Fibroblast of peridontal ligament (primary cell): Measurements from ENCODE around the gene FAM236A.
"Not testable (repeated sequence)": the region's sequence is repeated elsewhere in the genome, so short reads cannot be mapped to it uniquely, and the experiment has no call there.

ENCODE experiments used
- DNase-seq: peaks from one replicate; pipeline ENCODE4 v3.0.0-alpha.2; 2010; ENCODE audit errors: extremely low read depth

The FAM236A gene

DNA sequence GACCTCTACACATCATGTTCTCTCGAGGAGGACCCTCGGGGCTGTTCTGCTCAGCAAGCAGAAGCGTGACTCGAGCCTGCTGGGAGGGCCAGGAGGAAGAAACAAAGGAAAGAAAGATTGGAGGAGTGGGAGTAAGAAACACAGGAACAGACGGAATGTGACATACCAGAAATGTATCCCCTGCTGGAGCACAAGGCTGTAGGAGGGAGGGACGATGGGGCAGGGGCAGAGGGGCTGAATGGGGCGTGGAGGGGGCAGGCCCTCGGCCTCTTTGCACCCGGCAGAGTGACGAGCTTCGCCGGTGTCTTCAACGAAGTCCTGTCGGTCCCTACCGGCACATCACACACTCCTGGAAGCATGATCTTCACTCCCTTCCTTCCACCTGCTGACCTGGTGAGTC lies at the start of gene FAM236A:
Gene FAM236A (plus strand): TSS at position 301 of the 400 bp plus-strand sequence. CDS start 57 bp downstream, at position 358.
- DNase-seq = not testable (repeated sequence)

DNA sequence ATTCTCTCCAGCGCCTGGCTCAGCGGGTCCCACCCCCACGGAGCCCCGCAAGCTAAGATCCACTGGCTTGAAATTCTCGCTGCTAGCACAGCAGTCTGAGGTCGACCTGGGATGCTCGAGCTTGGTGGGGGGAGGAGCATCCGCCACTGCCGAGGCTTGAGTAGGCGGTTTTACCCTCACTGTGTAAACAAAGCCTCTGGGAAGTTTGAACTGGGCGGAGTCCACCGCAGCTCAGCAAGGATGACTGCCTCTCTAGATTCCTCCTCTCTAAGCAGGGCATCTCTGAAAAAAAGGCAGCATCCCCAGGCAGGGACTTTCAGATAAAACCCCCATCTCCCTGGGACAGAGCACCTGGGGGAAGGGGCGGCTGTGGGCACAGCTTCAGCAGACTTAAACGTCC lies 48.3 kb upstream of the FAM236A start:
- DNase-seq = not testable (repeated sequence)

DNA sequence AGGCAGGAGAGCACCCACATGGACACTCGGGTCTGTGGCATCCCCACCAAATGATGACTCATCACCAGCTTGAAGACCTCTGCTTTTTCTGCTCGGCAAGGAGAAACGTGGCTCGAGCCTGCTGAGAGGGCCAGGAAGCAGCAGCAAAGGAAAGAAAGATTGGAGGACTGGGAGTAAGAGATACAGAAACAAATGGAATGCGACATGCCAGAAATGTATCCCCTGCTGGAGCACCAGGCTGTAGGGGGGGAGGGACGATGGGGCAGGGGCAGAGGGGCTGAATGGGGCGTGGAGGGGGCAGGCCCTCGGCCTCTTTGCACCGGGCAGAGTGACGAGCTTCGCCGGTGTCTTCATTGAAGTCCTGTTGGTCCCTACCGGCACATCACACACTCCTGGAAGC lies 25.7 kb upstream of the FAM236A start, which contains the start of gene FAM236C:
Gene FAM236C (plus strand): TSS at position 301 of the 400 bp plus-strand sequence. CDS start 100 bp downstream, outside the sequence.
- DNase-seq = not testable (repeated sequence)

DNA sequence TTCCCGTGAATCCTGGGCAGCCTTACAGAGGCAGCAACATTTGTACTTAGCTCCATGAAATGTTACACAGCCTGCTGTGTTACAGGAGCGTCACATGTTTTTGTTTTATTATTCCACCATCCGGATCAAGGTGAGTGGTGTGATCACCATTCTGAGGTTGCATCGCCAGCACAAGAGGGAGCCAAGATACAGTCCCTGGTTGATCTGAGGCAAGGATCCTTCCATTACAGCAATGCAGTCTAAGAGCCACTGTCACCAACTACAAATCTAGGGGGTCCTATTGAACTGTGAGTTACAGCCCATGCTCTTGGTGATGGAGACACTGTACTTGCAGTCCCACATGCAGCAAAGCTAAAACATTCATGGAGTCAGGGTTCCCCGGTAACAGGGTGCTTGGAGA lies 21.9 kb upstream of the FAM236A start:
- not testable (repeated sequence) for DNase-seq

DNA sequence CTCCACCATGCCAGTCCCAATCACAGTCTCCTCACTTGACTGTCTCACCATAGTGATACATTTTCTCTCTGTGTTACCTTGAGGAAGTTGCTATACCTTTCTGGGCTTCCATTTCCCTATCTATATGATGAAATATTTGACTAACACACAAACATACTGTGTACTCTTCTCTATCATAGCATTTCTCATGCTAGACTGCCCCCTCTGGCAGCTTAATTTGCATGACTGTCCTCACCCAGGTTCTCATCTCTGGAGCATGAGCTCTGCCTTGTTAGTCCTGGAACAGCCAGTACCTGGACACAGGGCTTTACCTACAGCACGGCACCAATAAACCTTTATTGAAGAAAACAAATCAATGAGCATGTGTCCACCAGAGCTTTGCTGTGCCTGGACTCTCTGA lies 5.7 kb upstream of the FAM236A start:
- not testable (repeated sequence) for DNase-seq

DNA sequence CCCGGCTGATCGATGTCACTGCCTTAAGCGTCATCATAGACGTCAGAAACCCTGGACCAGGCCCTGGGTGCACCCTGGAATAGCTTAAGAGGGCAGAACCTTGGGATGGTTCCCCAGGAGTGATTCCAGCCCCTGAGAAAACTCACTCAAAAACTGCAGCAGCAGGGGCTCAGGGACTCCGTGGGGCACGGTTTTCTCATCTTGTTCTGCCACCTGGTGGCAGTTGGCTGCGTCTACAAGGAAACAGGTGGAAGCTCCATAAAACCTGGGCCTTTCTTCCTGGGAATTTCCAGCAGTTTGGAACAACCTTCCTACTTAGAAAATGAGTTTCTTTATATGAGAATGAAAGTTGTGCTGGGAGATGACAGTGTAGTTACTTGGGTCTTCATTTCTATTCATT lies 1.6 kb upstream of the FAM236A start:
- not testable (repeated sequence) for DNase-seq

DNA sequence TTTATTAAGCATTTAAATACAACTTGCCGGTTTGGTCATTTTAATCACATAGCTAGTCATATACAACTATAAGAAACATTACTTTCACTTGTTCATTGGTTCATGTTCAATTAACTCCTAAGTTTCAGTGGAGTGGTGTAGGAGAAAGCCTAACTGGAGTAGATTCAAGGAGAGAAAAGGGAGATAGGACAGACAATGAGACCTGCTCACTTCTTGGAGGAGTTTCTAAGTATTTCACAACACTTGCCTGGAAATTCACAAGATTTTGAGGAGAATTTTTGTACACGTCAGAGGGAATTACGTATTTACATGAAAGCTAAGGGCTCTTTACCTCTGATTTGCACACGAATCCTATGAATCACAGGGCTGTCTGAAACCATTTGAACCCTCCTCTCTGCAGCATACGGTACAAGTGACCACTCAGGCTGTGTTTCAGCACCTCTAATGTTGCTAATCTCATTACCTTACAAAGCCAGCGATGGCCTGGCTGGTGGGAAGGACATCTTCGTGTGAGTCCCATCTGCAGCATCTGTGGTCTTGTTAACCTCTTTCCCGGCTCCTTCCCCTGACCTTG lies 1.0 kb upstream of the FAM236A start:
- not testable (repeated sequence) for DNase-seq

DNA sequence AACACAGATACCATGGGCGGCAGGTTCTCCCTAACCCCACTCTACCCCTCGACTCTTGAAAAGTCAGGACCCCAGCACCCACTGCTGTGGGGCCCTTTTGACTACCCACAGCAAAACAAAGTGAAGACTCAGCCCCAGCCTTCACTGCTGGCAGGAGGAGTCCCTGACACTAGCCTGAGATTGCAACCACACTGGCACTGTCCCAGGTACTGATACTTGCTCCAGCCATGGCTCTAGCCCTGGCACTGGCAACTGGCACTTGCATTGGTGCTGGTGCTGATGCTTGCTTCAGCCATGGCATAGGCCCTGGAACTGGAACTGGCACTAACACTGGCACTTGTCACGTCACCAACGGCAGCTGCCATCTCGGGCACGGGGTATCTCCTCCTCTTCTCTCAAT lies 4.3 kb downstream of the FAM236A start:
- DNase-seq = not testable (repeated sequence)

DNA sequence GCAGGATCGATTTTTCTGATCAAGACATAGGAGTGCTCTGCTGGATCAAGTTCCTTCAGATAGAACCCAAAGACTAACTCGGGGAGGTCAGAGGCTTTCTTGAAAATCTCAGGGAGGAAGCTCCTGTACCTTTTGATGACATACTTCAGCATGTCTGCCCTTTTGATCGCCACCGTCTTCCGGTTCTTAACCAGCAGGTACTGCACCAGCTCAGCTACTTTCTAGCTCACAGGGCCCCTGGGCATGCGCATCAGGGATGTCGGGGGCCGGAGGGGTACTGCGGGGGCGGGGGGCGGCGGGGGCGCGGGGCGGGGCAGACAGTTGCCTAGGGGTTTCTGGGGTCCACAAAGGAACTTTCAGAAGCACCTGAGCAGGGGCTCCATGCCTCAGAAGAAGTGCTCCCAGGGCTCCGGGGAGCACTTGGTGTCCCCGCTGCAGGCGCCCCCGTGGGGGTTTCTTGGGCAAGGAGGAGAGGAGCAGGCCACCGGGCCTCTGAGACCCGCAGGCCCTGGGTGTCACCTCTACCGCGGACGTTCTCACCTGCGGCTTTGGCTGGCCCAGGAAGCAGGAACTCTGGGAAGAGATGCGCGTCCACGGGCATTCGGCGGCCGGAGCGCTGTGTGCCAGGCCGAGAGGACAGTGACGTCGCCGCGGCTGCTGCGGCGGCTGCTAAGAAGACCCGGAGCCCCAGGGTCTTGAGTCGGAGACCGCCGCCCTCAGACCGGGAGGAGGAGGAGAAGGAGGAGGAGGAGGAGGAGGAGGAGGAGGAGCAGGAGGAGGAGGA lies 5.2 kb downstream of the FAM236A start:
- not testable (repeated sequence) for DNase-seq

DNA sequence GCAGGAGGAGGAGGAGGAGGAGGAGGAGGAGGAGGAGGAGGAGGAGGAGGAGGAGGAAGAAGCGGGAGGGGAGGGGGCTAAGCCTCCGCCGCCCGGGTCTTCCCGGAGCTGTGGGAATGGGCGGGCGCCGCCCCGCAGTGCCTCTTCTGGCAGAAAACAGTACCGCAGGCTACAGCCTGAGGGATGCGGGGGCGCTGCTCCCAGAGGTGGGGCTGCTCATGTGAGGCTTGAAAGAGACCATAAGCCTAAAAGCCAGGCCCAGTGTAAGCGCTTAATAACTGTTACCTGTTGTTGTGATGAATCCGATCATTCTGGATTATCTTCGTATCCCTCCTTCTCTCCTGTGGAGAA lies 5.8 kb downstream of the FAM236A start, which contains the start of gene DMRTC1:
Gene DMRTC1 (minus strand): TSS at position 19 of the 351 bp plus-strand sequence. CDS start 68,143 bp downstream, outside the sequence.
- DNase-seq = not testable (repeated sequence)

DNA sequence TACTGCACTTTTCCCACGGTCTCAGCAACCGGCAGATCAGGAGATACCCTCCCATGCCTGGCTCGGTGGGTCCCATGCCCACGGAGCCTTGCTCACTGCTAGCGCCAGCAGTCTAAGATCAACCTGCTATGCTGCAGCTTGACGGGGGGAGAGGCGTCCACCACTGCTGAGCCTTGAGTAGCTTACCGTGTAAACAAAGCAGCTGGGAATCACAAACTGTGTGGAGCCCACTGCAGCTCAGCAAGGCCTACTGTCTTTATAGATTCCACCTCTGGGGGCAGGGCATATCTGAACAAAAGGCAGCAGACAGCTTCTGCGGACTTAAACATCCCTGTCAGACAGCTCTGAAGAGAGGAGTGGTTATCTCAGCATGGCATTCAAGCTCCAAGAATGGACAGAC lies 22.0 kb downstream of the FAM236A start:
- not testable (repeated sequence) for DNase-seq

DNA sequence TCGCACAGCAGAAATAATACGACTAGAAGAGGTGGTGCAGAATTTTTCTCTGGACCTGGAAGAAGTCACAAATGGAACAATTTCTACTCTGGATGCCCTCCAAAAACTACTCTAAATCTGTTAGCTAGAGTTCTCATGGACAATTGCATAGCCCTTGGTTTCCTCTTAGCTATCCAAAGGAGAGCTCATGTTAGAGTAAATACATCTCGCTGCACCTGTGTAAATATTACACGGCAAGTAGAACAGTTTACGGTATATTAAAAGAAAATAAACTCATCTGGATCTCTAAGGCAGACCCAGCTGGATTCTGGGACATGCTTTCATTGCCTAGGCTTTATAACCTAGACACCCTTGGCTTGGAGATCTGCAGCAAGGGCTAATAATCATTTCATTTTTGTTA lies 33.9 kb downstream of the FAM236A start:
- DNase-seq = not testable (repeated sequence)

DNA sequence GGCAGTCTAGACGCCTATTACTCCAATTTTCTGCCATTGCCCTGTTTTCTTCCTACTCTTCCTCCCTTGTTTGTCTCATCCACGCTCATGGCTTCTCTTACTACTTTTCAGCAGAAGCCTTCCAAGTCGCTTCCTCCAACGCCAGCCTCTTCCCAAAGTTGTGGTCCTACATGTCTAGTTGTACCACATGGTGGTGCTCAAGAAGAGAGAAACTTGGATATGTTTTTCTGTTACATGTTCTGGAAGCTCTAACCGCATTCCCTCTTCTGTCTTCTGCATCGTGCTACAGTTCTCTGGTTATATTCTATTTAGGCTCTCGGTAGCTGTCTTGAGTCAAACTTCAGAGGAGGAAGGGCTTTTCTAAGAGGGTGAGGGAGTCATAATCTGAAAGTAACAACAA lies 36.9 kb downstream of the FAM236A start:
- DNase-seq = not testable (repeated sequence)

DNA sequence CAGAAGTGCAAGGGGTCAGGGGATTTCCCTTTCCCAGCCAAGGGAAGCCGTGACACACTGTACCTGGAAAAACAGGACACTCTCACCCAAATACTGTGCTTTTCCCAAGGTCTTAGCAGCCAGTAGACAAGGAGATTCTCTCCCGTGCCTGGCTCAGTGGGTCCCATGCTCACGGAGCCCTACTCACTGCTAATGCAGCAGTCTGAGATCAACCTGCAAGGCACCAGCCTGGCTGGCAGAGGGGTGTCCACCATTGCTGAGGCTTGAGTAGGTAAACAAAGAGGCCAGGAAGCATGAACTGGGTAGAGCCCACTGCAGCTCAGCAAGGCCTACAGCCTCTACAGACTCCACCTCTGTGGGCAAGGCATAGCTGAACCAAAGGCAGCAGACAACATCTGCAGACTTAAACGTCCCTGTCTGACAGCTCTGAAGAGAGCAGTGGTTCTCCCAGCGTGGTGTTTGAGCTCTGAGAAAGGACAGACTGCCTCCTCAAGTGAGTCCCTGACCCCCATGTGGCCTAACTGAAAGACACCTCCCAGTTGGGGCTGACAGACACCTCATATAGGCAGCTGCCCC lies 43.0 kb downstream of the FAM236A start:
- DNase-seq = not testable (repeated sequence)
